Thyroid gland (tissue), 4 donors: ENCODE data around the gene MIDN.
A peak's percentile ranks its signal among the peaks of the same experiment; 100 is the strongest.

Source experiments
- POLR2A ChIP-seq, 2 donors: fragments of 450-650 bp; IDR thresholded peaks; one replicate each; pipeline ENCODE4 v1.6.1; 2017; ENCODE audit warnings: antibody characterized with exemption in 2 of 2, mild to moderate bottlenecking in 2 of 2, moderate library complexity in 1 of 2
- TF ChIP-seq, protein P1 (sequence below), 6 experiments: fragments of 200-600 bp in 3 of 6; fragments of 450-650 bp in 3 of 6; sonication (generic) in 3 of 6; IDR thresholded peaks; one replicate each; pipeline ENCODE4 v1.5.1; 2016 to 2019; ENCODE audit warnings: antibody characterized with exemption in 6 of 6, mild to moderate bottlenecking in 2 of 6, inconsistent platforms in 1 of 6, moderate library complexity in 1 of 6

DNA sequence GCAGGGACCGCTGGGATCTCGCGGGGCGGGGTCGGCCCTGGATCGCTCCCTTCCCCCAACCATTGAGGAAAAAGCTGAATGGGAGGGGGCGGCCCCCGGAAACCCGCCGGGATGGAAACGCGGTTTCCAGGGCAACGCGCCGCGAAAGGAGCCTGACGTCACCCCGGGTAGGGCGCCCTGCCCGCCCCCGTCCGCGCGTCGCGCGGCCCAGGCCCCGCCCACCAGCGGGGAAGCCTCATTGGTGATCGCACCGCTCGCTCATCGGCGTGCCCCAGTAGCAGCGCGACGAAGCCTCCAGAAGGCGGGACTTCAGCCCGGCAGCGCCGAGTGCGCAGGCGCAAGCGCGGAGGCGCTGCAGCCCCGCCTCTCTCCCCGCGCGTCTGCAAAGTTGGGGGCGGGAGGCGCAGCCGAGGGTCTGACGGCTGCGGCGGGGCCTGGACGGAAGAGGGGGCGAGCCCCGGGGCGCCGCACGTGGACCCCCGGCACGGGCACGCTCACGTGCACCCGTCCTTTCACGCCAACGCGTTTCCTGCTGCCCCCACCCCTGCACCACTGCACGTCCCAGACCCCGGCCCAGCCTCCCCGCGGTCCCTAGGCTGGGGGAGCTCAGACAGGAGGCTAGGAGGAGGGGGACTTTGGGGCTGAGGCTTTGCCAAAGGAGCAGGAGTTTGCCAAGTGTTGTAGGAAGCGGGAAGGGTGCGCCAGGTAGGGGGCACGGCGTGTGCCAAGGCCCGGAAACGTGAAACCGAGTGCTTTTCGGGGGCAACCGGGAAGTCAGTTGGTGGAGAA, 12.6 kb downstream of the MIDN start:
- TF ChIP-seq, protein P1, sequence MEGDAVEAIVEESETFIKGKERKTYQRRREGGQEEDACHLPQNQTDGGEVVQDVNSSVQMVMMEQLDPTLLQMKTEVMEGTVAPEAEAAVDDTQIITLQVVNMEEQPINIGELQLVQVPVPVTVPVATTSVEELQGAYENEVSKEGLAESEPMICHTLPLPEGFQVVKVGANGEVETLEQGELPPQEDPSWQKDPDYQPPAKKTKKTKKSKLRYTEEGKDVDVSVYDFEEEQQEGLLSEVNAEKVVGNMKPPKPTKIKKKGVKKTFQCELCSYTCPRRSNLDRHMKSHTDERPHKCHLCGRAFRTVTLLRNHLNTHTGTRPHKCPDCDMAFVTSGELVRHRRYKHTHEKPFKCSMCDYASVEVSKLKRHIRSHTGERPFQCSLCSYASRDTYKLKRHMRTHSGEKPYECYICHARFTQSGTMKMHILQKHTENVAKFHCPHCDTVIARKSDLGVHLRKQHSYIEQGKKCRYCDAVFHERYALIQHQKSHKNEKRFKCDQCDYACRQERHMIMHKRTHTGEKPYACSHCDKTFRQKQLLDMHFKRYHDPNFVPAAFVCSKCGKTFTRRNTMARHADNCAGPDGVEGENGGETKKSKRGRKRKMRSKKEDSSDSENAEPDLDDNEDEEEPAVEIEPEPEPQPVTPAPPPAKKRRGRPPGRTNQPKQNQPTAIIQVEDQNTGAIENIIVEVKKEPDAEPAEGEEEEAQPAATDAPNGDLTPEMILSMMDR (IDR thresholded peaks at IDR 0.05): no peak
- peak; percentile 15 to 88 for TF ChIP-seq POLR2A (IDR thresholded peaks at IDR 0.05)
